DMS114 treated with DMSO at 0.1 percent for 48 hours (cell line): ENCODE data around the gene OR5K2.

Experiments
- DNase-seq: peaks from one replicate; lab custom pipeline; 2025; ENCODE audit not compliant: unreplicated experiment; lab: John Stamatoyannopoulos, UW

Gene OR5K2

DNA sequence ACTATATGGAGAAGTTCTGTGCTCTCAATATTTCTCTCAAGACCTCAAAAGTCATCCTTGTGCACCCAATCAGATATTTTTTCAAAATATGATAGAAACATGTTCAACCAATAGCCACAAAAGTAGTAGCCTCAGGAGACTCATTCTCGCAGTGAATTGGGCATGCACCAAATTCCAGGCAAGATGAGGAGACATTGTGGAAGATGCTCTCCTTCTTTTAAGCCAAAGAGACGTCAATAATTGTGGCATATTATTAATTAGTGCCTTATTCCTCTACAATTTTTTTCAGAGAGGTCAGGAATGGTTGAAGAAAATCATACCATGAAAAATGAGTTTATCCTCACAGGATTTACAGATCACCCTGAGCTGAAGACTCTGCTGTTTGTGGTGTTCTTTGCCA lies at the start of gene OR5K2:
Gene OR5K2 (plus strand): TSS at position 301 of the 400 bp plus-strand sequence. CDS start 0 bp downstream, at position 301.
- DNase-seq = no peak

DNA sequence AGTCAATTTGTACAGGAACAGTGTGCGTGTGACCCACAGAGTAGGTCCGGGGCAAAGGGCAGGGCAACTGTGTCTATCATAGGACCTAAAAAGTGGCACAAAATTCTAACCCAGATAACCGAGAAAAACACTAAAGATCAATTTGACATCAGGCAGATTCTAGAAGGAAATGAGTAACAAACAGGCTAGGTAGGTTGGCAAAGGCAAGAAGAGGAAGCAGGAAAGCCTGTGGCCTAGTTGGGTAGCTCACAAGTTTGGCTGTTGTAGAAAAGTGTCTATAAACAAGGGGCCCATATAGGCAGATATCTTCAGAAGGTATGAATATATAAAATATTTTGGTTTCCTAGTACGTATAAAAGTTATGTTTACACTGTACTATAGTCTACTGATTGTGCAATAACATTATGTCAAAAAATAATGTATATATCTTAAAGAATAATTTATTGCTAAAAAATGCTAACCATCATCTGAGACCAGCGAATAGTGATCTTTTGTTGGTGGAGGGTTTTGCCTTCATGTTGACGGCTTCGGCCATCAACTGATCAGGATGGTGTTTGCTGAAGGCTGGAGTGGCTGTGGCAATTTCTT lies 47.8 kb upstream of the OR5K2 start:
- no peak for DNase-seq

DNA sequence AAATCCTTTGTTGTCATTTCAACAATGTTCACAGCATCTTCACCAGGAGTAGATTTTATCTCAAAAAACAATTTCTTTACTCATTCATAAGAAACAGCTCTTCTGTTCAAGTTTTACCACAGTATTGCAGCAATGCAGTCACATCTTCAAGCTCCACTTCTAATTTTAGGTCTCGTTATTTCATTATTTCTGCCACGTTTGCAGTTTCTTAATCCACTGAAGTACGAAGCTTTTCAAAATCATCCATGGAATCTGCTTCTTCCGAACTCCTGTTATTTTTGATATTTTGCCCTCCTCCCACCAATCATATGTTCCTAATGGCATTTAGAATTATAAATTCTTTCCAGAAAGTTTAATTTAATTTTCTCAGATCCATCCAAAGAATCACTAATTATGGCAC lies 47.1 kb upstream of the OR5K2 start:
- no peak for DNase-seq

DNA sequence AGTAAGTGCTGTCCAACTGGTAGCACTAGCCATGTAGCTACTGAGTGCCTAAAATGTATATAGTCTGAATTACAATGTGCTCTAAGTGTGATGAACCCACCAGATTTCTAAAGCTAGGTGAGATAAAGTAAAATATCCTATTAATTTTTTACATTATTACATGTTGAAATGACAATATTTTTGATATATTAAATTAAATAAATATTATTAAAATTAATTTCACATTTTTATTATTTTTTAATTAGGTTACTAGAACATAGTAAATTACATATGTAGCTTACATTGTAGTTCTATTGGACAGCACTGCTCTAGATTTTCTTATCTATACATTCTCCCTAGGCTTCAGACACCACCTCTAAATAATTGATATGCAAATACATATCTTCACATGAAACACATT lies 43.7 kb upstream of the OR5K2 start:
- DNase-seq = no peak

DNA sequence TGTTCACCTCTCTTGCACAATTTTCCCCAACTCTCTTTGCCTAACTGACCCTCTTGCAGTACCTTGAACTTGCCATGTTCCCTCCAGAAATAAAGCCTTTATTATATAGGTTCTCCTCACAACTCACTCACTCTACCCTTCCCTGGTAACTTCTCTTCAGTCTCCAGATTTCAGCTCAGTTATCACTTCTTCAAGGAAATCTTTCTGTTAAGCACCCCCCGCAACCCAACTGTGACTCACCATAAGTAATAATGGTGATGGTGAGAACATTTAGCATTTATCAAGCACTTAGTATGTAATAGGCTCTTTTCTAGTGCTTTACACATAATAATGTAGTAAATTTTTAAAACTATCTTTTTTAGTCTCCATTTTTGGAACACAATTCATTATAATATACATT lies 42.6 kb upstream of the OR5K2 start:
- no peak for DNase-seq

DNA sequence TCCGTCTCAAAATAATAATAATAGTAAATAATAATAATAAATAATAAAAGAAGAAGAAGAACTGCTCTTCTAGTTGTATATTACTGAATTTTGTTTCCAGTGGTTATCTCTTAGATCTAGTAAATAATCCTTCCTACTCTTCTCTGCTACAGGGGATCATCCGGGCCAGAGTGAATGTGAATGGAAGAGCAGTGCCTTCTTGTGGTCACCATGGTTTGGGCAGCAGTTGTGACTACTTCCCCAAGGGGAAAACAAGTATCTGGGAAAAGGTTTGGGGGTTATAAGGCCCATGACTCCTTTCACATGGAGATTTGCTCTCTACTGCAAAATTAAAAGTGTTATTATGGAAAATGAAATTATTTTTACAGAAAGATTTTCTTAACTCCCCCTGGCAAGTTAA lies 39.9 kb upstream of the OR5K2 start:
- DNase-seq = no peak

DNA sequence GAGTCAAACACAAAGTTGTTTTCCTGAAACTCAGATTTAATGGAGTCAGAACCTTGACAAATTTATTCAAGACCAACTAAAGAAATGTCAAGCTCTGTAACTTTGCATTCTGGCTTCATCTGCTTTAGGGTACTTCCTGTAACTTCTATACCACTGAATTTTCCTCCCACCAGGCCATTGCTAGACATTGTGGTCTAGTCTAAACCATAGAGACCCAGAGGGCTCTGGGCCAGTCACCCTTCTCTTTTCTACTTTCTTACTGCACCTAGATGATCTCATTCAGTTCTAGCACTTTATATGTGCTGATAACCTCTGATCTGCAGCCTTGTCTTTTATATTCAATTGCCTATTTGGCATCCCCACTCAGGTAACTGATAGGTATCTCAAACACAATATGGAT lies 37.3 kb upstream of the OR5K2 start:
- no peak for DNase-seq

DNA sequence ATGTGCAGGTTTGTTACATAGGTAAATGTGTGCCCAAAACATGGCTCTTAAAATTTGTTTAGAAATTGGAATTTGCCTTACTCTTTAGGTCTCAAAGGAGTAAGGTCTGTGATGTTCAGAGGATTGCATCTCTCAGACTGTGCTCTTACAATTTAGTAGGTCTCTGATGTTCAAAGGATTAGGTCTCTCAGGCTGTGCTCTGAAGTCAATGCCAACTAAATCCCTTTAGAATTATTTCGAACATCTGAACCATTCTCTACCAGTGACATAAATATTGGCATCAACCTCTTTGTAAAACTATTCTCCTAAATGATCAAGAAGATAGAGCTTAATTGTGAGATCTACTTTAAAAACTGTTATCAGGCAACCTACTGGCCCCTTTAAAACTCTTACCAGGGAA lies 34.6 kb upstream of the OR5K2 start, which contains the start of gene OR5K1:
Gene OR5K1 (plus strand): TSS at position 301 of the 400 bp plus-strand sequence. CDS start 6,376 bp downstream, outside the sequence.
- no peak for DNase-seq

DNA sequence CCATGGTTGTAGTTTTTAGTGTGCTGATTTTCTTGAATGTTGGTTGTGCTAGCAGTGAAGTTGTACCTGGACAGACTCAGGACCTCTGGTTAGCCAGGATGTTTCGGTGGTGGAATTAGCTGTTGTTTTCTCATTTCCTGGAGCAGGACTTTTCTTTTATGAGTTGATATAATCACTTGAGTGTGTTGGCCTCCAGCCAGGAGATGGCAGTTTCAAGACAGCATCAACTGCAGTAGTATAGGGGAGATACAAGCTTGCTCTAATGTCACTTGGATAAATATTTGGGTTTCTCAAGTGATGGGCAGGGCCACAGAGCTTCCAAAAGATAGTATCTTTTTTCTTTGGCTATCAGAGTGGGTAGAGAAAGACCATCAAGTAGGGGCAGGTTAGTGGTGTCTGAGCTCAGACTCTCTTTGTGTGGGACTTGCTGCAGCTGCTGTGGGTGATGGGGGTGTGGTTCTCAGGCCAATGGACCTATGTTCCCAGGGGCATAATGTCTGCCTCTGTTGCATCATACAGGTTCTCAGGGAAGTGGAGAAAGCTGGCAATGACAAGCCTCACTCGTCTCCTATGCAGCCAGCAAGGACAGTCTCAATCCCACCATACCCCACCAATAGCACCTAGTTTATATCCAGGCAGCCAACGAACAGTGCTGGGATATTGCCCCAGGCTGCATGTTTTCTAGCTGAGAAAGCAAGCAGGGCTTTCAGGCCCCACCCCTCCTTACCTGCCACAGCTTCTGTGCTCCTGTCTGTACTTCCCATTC lies 14.6 kb upstream of the OR5K2 start:
- no peak for DNase-seq

DNA sequence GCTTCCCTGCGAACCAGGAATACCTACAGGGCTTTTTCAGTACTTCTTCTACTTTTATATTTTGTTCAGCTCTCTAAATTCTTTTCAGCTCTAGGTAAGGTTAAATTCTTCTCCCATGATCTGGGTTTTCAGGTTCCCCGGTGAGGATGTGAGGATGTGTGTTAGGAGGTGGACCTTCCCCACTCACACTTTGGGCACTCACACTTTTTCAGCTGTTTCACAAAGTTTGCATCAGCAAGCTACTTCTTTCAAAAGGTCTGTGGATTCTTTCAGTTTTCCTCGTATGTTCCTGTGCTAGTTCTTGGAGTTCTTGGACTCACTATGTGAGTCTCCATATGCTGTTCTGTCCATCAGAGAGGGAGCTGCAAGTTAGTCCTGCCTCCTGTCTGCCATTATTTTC lies 13.9 kb upstream of the OR5K2 start:
- DNase-seq = no peak

DNA sequence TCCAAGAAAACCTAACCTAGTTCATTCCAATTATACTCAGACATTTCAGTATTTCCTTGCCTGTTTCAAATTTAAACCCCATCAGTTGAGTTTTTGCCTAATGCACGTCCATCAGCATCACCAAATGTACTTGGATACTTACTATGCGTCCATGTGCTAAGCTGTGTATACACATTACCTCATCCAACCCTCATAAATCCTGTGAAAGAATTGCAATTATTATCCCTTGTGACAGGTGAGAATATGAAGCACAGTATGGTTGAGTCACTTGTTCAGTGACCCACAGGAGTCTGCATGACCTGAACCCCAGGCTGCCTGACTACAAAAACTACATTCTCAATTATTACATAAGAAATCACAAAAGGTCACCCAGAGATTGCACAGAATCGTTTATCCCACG lies 2.5 kb downstream of the OR5K2 start:
- no peak for DNase-seq

DNA sequence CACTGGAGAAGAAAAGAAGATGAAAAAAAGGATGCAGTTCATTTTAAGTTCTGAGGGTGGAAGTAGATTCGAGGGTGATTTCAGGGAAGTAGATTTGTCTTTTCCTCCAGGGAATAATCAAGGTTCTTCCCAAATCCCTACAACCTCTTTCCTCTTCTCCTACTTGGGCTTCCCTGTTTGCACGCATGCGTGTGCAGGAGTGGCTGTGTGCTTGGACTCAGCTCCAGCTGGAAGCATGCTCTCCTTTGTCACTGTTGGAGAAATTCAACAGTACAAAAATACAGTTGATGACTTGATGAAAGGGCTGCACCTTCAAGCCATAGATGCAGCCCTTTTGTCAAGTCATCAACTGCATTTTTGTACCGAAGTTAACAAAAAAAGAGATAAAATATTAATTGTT lies 3.8 kb downstream of the OR5K2 start:
- DNase-seq = no peak

DNA sequence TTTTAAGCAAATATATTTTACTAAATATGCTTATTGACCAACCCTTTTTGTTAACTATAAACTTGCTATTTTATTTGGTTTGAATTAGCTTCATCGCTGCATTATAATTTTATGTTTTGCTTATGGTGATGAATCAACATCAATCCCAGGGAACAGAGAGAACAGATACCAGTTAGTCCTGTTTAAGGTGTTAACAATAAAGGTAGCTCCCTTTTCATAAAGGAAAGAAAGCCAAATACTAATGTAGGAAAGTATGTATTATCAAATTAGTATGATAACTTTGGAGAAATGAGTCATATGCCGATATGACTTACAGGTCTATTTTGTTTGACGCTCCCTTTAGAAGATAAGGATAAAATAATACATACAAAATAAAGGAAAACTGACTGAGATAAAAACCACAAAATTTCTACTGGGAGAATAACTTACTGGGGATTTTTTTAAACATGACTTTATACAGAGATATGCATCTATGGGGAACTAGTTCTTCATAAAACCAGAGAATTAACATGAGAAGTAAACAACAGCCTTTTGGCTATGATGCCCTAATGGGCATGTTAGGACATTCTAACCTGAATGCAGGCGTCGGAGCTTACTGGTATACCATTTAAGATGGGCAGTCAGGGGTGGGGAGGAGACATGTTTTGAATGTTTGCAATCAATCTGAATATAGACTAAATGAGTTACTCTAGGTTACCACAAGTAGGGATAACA lies 4.5 kb downstream of the OR5K2 start:
- DNase-seq = no peak

DNA sequence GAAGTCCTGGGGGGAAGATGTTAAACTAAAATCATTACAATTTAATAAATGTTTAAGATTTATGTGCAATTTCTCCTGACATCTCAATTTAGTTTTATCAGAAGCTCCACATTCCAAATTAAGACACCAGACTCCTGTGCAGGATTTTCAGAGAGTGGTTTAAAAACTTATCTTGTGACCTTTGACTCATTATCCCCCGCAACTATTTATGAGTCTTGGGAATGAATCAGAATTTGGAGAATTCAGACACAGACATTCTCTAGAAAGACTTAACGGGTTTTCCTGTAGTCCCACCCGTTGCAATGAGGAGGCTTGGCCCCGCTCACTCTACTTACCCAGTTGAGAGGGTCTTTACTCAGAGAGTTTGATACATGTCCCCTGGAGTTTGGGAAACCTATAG lies 7.1 kb downstream of the OR5K2 start:
- no peak for DNase-seq

DNA sequence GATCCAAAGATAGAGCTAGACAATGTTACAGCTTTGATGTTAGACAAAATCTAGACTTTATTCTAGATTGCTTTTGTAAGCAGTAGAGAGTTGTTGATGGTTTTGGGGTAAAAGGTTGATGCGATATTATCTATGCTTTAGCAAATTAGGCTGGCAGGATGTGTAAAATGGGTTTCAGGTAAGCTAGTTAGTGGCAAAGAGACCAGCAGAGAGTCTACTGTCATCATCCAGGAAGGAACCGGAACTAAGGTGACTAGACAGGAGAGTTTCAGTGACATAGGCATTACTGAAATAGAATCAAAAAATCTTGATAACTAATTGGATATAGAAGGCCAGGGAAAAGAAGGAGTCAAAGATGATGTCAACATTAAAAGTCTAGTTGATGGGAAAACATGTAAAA lies 11.1 kb downstream of the OR5K2 start:
- DNase-seq = no peak

DNA sequence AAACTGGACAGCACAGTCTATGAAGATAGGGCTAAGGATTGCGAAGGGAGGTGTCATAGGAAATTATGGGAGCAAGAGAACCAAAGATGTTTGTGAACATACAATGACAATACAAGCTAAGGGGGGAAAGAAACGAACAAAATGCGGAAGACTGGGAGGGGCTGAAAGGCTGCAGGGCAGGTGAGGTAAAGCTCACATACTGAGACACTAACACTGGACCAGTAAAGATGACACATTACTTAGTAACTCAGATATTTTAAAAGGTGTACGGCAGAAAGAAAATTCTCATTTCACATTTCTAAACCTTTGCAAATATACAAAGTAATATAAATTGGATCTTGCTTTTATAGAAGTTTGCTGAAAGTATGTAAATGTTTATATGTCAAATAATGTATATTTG lies 15.1 kb downstream of the OR5K2 start:
- no peak for DNase-seq

DNA sequence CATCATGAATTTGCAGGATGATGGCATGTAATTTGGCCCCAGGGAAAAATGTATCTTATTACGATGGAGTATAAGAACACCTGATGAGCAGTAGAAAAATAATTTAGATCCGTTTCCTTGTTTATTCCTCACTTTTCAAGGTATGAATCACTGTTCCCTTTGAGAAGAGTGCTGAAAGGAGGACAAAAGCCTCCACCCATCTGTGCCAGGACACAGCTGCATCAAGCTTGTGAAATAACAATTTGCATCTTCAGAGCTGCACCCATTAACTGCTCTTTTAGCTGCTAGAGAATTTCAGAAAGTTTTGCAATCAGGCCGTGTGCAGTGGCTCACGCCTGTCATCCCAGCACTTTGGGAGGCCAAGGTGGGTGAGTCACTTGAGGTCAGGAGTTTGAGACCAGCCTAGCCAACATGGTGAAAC lies 15.6 kb downstream of the OR5K2 start:
- DNase-seq = no peak

DNA sequence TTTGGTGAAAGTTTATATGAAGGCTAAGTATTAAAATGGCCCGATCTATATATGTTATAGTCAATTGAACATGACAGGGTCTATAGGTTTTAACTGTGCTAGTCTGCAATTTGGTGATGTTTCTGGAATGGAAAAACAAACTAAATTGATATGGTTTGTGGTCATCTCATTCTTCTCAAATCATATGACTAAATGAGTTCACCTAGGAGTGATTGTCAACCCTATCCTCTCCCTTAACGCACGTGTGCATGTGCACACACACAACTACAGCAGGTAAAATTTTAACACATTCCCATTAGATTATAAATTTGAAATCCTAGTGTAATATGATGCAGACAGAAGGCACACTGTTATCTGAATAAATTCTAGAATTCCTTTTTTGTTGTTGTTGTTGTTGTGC lies 16.3 kb downstream of the OR5K2 start:
- DNase-seq = no peak

DNA sequence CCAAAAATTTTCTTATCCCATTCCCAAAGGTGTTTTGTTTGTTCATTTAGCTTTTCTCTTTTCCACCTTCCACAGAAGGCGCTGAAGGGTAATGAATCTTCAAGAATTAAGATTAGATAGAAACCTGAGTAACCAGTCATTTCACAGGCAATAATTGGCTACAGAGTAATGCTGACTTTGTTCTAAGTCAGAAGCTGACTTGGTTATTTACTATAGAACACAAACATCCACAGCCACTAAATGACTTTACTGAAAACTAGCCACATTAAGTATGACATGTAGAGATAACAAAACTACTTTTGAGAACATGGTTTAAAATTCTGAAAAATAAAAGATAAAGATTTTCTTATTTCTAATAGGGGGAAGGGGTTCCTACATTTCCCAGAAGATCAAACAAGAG lies 17.5 kb downstream of the OR5K2 start:
- no peak for DNase-seq

DNA sequence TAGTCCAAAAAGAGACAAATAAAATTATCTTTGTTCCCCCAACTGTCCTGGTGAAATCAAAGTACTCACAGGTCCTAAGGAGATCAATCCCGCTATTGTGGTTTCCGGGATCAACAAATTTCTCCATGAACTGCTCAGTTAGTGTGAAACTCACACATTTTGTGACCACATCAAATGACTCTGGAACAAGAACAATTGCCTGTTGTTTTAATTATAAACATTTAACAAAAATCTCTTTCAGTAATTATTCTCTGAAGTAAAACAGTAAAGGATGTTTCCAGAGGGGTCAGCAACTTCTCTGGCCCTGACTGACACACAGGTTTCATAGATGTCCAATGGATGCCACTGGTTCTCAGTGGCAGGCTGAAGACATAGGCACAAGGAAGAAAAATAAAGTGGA lies 21.3 kb downstream of the OR5K2 start:
- DNase-seq = no peak

DNA sequence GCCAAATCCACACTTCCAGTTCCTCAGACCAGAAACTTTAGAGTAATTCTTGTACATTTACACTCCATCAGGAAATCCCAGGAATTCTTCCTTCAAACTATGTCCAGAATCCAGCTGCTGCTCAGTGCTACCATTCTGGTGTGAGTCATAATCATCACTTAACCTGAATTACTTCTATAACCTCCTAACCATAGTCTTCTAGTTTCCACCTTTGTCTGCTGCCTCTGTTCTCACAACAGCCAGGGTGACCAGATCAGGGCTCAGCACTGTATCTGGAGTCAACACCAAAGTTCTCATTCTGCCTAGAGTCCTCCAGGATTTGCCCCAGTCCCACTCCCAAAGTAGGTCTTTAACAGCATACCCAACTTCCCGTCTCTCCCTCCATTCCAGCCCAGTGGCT lies 21.9 kb downstream of the OR5K2 start:
- no peak for DNase-seq

DNA sequence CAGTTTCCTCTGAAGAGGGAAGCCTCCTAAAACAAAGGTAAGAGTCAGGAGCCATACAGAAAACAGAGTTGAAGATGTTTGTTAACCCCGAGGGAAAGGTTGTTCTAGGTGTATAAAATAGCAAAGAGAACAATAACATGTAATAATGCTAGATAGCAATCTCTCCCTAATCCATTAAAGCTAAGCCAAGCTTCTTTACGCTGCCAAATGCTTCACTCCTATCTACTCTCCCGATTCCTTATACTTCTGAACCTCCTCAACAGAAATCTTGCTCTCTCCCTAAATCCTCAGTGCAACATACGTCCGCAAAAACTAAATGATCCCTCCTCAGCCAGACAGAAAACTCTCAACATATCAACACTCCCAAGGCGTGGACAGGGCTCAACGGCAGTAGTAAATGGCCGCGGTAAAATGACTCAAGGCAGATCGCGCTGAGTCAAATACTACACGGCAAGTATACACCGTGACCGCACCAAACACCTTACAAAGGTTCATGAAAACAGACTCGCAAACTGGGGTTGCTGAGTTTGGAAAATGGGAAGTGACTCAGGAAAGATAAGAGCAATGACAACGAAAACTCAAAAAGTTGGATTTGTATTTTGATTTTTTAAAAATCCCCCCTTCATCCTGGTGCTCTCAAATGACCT lies 24.5 kb downstream of the OR5K2 start:
- DNase-seq = no peak
